Panc1 (cell line): ENCODE results near the gene CEBPA. TPM values are rescaled to one million over a fixed set of nuclear protein-coding genes. Genes with fewer than 3 reads are reported as not detected.
"Not testable (repeated sequence)": the region's sequence is repeated elsewhere in the genome, so short reads cannot be mapped to it uniquely, and the experiment has no call there.

Experiments
- ATAC-seq: fragments of 200-7000 bp; cut with Tn5 transposase; 2 replicates; pipeline ENCODE4 v1.9.1; 2020; ENCODE audit warnings: mild to moderate bottlenecking, moderate library complexity
- BruUV-seq: library from RNA; stranded (reverse); fragments of 400-500 nt; replicated peaks from 2 replicates; lab custom pipeline; 2021; lab: Mats Ljungman, UMichigan
- CTCF ChIA-PET: fragments of 300-600 bp; sonication (Branson Sonifier 250); formaldehyde crosslinking; loops from one replicate; lab custom pipeline; 2022; ENCODE audit warnings: antibody characterized with exemption; lab: Charles Lee
- POLR2A ChIA-PET: fragments of 300-600 bp; sonication (Branson Sonifier 250); formaldehyde crosslinking; loops from one replicate; lab custom pipeline; 2022; ENCODE audit warnings: antibody characterized with exemption; lab: Charles Lee
- DNase-seq: peaks from one replicate; pipeline ENCODE4 v3.0.0-alpha.2; 2010; ENCODE audit warnings: low read depth, low spot score
- H3K27ac ChIP-seq: 2 replicates; pipeline ENCODE4 v1.5.1; 2011; ENCODE audit warnings: mild to moderate bottlenecking, low read length, inconsistent platforms
- H3K27me3 ChIP-seq: fragments of 200-500 bp; sonication (Bioruptor generic); 2 replicates; pipeline ENCODE4 v1.6.0; 2014; ENCODE audit warnings: low read length, inconsistent platforms; ENCODE audit not compliant: control insufficient read depth, insufficient read depth
- H3K36me3 ChIP-seq: fragments of 200-500 bp; sonication (Bioruptor generic); 2 replicates; pipeline ENCODE4 v1.5.1; 2014; ENCODE audit warnings: inconsistent platforms, mild to moderate bottlenecking, low read length, moderate library complexity; ENCODE audit not compliant: control insufficient read depth, insufficient read depth
- H3K4me1 ChIP-seq: 2 replicates; pipeline ENCODE4 v1.5.1; 2011; ENCODE audit warnings: inconsistent platforms, mild to moderate bottlenecking, low read length, moderate library complexity; ENCODE audit not compliant: control insufficient read depth, insufficient read depth
- H3K4me3 ChIP-seq, 2 experiments: 2 replicates each; pipeline ENCODE4 v1.5.1; 2011 to 2012; ENCODE audit warnings: low read depth in 2 of 2, low read length in 2 of 2, mild to moderate bottlenecking in 2 of 2, inconsistent platforms in 1 of 2, moderate library complexity in 1 of 2
- H3K9me3 ChIP-seq: fragments of 200-500 bp; sonication (Bioruptor generic); 2 replicates; pipeline ENCODE4 v1.5.1; 2014; ENCODE audit warnings: low read depth, mild to moderate bottlenecking, inconsistent platforms, low read length, moderate library complexity; ENCODE audit not compliant: control insufficient read depth, insufficient read depth
- POLR2AphosphoS5 ChIP-seq: IDR thresholded peaks from 2 replicates; pipeline ENCODE4 v1.6.1; 2012; ENCODE audit warnings: mild to moderate bottlenecking, low read depth, low read length, moderate library complexity
- SIN3A ChIP-seq: IDR thresholded peaks from 2 replicates; pipeline ENCODE4 v1.6.1; 2012; ENCODE audit warnings: low read depth, mild to moderate bottlenecking, low read length, moderate library complexity, borderline replicate concordance; ENCODE audit not compliant: insufficient read depth
- TCF7L2 ChIP-seq: IDR thresholded peaks from 2 replicates; pipeline ENCODE4 v1.6.1; 2011; ENCODE audit warnings: mild to moderate bottlenecking, low read depth, low read length, inconsistent platforms
- in situ Hi-C: cut with HindIII; loops from 2 replicates; pipeline ENCODE4 v1.10.0; 2016; ENCODE audit warnings: low sequenced_read_pairs, low pct_unique_long_range_greater_than_20kb
- intact Hi-C: fragments of 100-400 bp; cut with micrococcal nuclease; formaldehyde crosslinking; loops from one replicate; pipeline ENCODE4 v1.10.0; 2022; ENCODE audit not compliant: unreplicated experiment
- total RNA-seq: library from RNA; stranded (reverse); gene quantifications from one replicate; pipeline ENCODE4 v1.2.1, GENCODE V29; 2021; ENCODE audit not compliant: unreplicated experiment
- TF ChIP-seq, protein P1 (sequence below), 2 experiments: IDR thresholded peaks; 2 replicates each; pipeline ENCODE4 v1.6.1; 2011 to 2012; ENCODE audit warnings: low read depth in 2 of 2, control low read depth in 1 of 2, low read length in 1 of 2, mild to moderate bottlenecking in 1 of 2, moderate library complexity in 1 of 2; ENCODE audit not compliant: insufficient read depth in 1 of 2
- TF ChIP-seq, protein P2 (sequence below): fragments of 450-650 bp; IDR thresholded peaks from 2 replicates; pipeline ENCODE4 v1.5.1; 2017; ENCODE audit warnings: mild to moderate bottlenecking

CEBPA gene
- total RNA-seq, 1 experiment from 2014 or later = 1.6 TPM

DNA sequence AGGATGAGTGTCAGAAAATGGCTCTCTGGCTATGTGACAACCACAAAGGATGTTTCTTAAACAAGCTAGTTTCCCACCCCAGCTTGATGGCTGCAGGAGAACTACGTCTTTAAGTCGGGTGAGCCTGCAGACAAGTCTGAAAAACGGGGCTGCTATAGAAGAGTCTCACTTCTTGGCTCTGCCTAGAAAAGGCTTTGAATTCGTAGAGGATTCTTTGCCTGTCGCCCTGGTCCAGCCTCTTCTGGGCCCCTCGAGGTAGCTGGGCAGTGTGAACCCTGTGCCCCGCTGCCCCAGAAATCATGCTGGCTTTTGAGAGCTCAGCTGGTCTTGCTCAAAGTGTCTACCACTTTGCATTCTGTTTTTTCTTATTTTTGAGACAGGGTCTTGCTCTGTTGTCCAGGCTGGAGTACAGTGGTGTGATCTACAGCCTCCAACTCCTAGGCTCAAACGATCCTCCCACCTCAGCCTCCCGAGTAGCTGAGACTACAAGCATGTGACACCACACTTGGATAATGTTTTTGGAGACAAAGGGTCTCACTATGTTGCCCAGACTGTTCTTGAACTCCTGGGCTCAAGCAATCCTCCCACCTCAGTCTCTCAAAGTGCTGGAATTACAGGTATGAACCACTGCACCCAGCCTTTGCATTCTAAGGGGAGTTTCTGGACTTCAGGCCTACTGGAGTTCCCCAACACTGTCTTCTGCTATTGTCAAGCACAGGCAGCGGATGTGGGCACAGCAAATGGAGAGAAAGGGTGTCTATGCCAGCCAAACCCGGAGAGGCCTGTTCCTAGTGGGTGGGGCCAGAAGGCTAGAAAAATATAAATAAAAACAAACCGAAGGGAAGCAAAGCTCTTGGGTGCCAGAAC, 6.5 kb downstream of the CEBPA start:
- ATAC-seq = no peak
- TF ChIP-seq, protein P1, sequence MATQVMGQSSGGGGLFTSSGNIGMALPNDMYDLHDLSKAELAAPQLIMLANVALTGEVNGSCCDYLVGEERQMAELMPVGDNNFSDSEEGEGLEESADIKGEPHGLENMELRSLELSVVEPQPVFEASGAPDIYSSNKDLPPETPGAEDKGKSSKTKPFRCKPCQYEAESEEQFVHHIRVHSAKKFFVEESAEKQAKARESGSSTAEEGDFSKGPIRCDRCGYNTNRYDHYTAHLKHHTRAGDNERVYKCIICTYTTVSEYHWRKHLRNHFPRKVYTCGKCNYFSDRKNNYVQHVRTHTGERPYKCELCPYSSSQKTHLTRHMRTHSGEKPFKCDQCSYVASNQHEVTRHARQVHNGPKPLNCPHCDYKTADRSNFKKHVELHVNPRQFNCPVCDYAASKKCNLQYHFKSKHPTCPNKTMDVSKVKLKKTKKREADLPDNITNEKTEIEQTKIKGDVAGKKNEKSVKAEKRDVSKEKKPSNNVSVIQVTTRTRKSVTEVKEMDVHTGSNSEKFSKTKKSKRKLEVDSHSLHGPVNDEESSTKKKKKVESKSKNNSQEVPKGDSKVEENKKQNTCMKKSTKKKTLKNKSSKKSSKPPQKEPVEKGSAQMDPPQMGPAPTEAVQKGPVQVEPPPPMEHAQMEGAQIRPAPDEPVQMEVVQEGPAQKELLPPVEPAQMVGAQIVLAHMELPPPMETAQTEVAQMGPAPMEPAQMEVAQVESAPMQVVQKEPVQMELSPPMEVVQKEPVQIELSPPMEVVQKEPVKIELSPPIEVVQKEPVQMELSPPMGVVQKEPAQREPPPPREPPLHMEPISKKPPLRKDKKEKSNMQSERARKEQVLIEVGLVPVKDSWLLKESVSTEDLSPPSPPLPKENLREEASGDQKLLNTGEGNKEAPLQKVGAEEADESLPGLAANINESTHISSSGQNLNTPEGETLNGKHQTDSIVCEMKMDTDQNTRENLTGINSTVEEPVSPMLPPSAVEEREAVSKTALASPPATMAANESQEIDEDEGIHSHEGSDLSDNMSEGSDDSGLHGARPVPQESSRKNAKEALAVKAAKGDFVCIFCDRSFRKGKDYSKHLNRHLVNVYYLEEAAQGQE (IDR thresholded peaks at IDR 0.05; ENCODE audit: insufficient read depth in 1 of 2, low read depth in 2 of 2, low read length in 1 of 2) = no peak
- TF ChIP-seq TCF7L2 = no peak
- TF ChIP-seq, protein P2, sequence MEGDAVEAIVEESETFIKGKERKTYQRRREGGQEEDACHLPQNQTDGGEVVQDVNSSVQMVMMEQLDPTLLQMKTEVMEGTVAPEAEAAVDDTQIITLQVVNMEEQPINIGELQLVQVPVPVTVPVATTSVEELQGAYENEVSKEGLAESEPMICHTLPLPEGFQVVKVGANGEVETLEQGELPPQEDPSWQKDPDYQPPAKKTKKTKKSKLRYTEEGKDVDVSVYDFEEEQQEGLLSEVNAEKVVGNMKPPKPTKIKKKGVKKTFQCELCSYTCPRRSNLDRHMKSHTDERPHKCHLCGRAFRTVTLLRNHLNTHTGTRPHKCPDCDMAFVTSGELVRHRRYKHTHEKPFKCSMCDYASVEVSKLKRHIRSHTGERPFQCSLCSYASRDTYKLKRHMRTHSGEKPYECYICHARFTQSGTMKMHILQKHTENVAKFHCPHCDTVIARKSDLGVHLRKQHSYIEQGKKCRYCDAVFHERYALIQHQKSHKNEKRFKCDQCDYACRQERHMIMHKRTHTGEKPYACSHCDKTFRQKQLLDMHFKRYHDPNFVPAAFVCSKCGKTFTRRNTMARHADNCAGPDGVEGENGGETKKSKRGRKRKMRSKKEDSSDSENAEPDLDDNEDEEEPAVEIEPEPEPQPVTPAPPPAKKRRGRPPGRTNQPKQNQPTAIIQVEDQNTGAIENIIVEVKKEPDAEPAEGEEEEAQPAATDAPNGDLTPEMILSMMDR = no peak
- TF ChIP-seq POLR2AphosphoS5 = no peak
- TF ChIP-seq SIN3A = no peak
- no peaks in the 10 kb centered on the region for H3K9me3 ChIP-seq
- BruUV-seq = no TSS peak
- POLR2A ChIA-PET = interaction anchor here (0.5 kb wide), 1 partner anchor 78 kb away, joined by 4 read pairs; no protein-coding TSS in a partner anchor
- in situ Hi-C loops = loop anchor here (10.0 kb wide), 1 partner anchor 49 kb away; no protein-coding TSS in a partner anchor
- no peak overlapping the region for H3K27ac ChIP-seq
- H3K4me1 ChIP-seq = peaks cover 31% of the 10 kb centered on the region
- H3K4me3 ChIP-seq = no peak overlapping the region
- DNase-seq = no peak
- CTCF ChIA-PET = no interaction called here
- no peaks in the 10 kb centered on the region for H3K36me3 ChIP-seq
- intact Hi-C loops = no loop called here
- H3K27me3 ChIP-seq = peaks cover 3% of the 10 kb centered on the region; the same call in 1 of the 2 replicates

GRCh38 chr19:33295046-33295445, 7.3 kb downstream of the CEBPA start:
- intact Hi-C loops, H3K36me3 ChIP-seq, POLR2A ChIA-PET, H3K27me3 ChIP-seq, H3K27ac ChIP-seq, CTCF ChIA-PET, BruUV-seq, H3K4me3 ChIP-seq, H3K9me3 ChIP-seq, ATAC-seq, DNase-seq: not testable (repeated sequence)
- in situ Hi-C loops = loop anchor here (10.0 kb wide), 1 partner anchor 50 kb away; no protein-coding TSS in a partner anchor
- H3K4me1 ChIP-seq = peaks cover 23% of the 10 kb centered on the region
